Measurements from ENCODE around the gene LPAR5. TPM values are rescaled to one million over a fixed set of nuclear protein-coding genes. Genes with fewer than 3 reads are reported as not detected.

LPAR5 gene
- total RNA-seq, 4 donors from 2014 or later, result 0.82 to 4.0 (median 2.3) TPM

GRCh38 chr12:6662906-6663742 is 27.4 kb upstream of the LPAR5 start, which contains the start of gene ING4:
Gene ING4, minus strand, starts transcription at chr12:6663119. Its CDS starts 18 bp downstream, at chr12:6663101.
- no peak for TF ChIP-seq CTCF (IDR thresholded peaks at IDR 0.05; ENCODE audit: low read depth)

GRCh38 chr12:6662602-6662905 is 26.8 kb upstream of the LPAR5 start:
- TF ChIP-seq CTCF (IDR thresholded peaks at IDR 0.05; ENCODE audit: low read depth), result no peak

GRCh38 chr12:6653987-6654386 is 18.2 kb upstream of the LPAR5 start:
- TF ChIP-seq CTCF (IDR thresholded peaks at IDR 0.05; ENCODE audit: low read depth), result no peak

- no peak for TF ChIP-seq CTCF (IDR thresholded peaks at IDR 0.05; ENCODE audit: low read depth)
These were observed 17.6 kb upstream of the LPAR5 start for GRCh38 chr12:6653342-6653741.

- no peak for TF ChIP-seq CTCF (IDR thresholded peaks at IDR 0.05; ENCODE audit: low read depth)
These were observed 16.6 kb upstream of the LPAR5 start for GRCh38 chr12:6652391-6652790.

- no peak for TF ChIP-seq CTCF (IDR thresholded peaks at IDR 0.05; ENCODE audit: low read depth)
These were observed 15.1 kb upstream of the LPAR5 start for GRCh38 chr12:6650832-6651231.

GRCh38 chr12:6647083-6647604 is 11.4 kb upstream of the LPAR5 start, which contains the start of gene ACRBP:
Gene ACRBP, minus strand, starts transcription at chr12:6647432. Its CDS starts 66 bp downstream, at chr12:6647366.
- TF ChIP-seq CTCF (IDR thresholded peaks at IDR 0.05; ENCODE audit: low read depth), result no peak

Measured in subcutaneous adipose tissue (tissue), 4 donors.